ENCODE data around the gene PLCH1.

The PLCH1 gene

DNA sequence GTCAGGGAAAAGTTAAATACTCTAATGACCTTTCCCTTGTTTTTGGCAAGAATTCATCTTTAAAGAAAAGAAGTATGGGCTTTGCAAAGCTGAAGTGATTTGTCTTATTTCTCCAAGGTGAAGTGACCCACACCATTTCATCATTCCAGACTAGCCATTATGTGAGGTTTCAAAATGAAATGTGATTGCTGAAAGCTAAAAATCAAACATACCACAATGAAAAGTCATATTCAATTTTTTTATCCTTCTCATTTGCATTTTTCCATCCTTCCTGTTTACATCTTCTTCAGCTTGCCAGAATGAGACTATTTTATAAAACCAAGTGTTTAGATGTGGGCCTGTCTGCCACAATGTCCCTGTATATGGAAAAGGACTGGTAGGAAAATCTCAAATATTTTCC lies 309.1 kb downstream of the PLCH1 start:
- TF ChIP-seq, protein P1, sequence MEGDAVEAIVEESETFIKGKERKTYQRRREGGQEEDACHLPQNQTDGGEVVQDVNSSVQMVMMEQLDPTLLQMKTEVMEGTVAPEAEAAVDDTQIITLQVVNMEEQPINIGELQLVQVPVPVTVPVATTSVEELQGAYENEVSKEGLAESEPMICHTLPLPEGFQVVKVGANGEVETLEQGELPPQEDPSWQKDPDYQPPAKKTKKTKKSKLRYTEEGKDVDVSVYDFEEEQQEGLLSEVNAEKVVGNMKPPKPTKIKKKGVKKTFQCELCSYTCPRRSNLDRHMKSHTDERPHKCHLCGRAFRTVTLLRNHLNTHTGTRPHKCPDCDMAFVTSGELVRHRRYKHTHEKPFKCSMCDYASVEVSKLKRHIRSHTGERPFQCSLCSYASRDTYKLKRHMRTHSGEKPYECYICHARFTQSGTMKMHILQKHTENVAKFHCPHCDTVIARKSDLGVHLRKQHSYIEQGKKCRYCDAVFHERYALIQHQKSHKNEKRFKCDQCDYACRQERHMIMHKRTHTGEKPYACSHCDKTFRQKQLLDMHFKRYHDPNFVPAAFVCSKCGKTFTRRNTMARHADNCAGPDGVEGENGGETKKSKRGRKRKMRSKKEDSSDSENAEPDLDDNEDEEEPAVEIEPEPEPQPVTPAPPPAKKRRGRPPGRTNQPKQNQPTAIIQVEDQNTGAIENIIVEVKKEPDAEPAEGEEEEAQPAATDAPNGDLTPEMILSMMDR (IDR thresholded peaks at IDR 0.05; ENCODE audit: insufficient read depth, low read depth, low read length, missing control alignments), result no peak
- no peak overlapping the region for H3K4me3 ChIP-seq (ENCODE audit: low read depth, low read length)
- DNase-seq (ENCODE audit: low read depth), result no peak

DNA sequence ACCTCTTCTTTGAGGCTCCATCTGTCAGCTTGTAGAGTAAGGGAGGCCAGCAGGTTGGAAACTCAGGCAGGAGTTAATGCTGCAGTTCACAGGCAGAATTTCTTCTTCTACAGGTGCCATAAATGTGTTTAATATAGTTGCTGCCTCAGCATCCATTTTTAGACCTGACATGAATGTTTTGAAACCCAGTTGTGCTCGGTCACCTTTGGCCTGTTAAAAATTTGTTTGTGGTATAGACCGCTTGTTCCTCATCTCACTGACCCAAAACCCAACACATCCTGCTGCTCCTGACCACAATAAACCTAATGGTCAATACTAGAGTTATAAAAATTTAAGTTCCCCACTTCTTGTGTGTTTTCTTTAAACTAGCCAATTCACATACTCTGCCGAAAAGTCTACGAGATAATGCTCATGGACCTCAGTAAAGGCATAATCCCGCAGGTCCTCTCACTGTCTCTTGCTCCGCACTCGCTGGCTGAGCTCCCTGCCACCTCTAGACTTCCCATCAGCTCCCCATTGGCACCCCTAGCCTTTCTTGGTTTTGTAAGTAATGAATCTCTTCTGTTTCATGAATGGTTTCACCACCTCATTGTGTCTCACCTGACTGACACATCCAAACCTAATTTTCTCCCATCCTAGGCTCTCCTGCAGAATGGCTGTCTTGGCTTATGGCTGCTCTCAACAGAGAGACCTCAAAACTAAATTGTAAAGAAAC lies 312.9 kb downstream of the PLCH1 start:
- no peak overlapping the region for H3K4me3 ChIP-seq (ENCODE audit: low read depth, low read length)
- DNase-seq (ENCODE audit: low read depth), result peak; percentile 8
- TF ChIP-seq, protein P1 (IDR thresholded peaks at IDR 0.05; ENCODE audit: insufficient read depth, low read depth, low read length, missing control alignments), result no peak

GRCh38 chr3:155428563-155428962 lies 316.3 kb downstream of the PLCH1 start:
- no peak overlapping the region for H3K4me3 ChIP-seq (ENCODE audit: low read depth, low read length)
- TF ChIP-seq, protein P1 (IDR thresholded peaks at IDR 0.05; ENCODE audit: insufficient read depth, low read depth, low read length, missing control alignments), result no peak
- no peak for DNase-seq (ENCODE audit: low read depth)

GRCh38 chr3:155426524-155427230 lies 318.2 kb downstream of the PLCH1 start:
- no peak overlapping the region for H3K4me3 ChIP-seq (ENCODE audit: low read depth, low read length)
- DNase-seq (ENCODE audit: low read depth), result no peak
- TF ChIP-seq, protein P1 (IDR thresholded peaks at IDR 0.05; ENCODE audit: insufficient read depth, low read depth, low read length, missing control alignments), result no peak

- no peak for DNase-seq (ENCODE audit: low read depth)
- TF ChIP-seq, protein P1 (IDR thresholded peaks at IDR 0.05; ENCODE audit: insufficient read depth, low read depth, low read length, missing control alignments), result no peak
- H3K4me3 ChIP-seq (ENCODE audit: low read depth, low read length), result no peak overlapping the region
Observed at GRCh38 chr3:155425396-155425795, 319.5 kb downstream of the PLCH1 start.

GRCh38 chr3:155424323-155424710 lies 320.6 kb downstream of the PLCH1 start:
- DNase-seq (ENCODE audit: low read depth), result no peak
- TF ChIP-seq, protein P1 (IDR thresholded peaks at IDR 0.05; ENCODE audit: insufficient read depth, low read depth, low read length, missing control alignments), result no peak

More at GRCh38 chr3:155424323-155424710, 320.6 kb downstream of the PLCH1 start:
- H3K4me3 ChIP-seq (ENCODE audit: low read depth, low read length), result no peak overlapping the region
